GM18870 (cell line): ENCODE results near the gene FRRS1.

ENCODE experiments used
- ATAC-seq: cut with Tn5 transposase; IDR thresholded peaks from one replicate; pipeline ENCODE4 v1.9.1; 2021; ENCODE audit warnings: moderate library complexity; ENCODE audit not compliant: unreplicated experiment

Gene FRRS1

DNA sequence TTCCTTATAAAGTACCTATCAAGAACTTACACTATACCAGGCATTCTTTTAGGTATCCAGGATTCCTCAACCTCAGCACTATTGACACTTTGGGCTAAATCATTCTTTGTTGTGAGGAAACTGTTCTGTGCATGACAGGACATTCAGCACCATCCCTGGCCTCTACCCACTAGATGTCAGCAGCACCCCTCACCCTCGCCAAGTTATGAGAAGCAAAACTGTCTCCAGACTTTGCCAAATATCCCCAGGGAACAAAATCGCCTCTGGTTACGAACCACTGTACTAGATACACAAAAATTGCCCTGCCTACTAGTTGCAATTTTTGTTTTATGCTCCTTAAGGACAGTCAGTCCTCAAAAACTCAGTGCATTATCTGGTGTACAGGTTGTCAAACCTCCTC lies 84.9 kb downstream of the FRRS1 start:
- no peak for ATAC-seq

DNA sequence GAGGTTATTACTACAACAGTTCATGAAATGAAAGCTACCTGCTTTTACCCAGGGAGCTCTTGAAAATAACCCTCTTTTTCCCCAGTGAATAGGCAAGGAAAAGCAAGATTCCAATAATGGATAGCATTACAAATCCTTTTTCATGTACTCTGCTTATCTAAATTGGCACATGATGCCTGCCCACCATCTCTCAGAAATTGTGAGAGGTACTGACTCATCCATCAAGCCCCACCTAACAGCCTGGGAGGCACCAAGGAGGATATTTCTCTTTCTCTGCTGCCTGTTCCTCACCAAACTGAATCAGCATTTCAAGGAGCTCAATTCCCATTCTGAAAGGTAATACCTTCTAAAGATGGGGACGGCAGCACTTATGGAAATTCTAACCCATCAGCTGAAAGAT lies 86.2 kb downstream of the FRRS1 start:
- ATAC-seq, result no peak

DNA sequence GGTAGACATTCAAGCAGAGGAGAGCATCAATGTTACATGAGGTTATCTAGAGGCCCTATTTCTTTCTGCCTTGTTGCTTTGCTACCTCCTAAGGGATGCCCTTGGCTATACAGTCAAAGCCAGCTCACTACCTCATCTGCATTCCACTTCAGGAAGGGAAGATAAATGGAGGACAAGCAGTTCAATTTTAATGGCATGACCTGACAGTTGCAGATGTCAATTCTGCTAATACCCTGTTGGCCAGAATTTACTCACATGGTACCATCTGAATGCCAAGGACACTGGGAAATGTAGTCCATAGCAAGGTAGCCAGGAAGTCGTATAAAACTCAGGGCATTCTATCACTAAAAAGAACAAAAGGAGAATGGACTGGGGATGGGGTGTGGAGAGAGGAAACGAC lies 89.0 kb downstream of the FRRS1 start:
- no peak for ATAC-seq

DNA sequence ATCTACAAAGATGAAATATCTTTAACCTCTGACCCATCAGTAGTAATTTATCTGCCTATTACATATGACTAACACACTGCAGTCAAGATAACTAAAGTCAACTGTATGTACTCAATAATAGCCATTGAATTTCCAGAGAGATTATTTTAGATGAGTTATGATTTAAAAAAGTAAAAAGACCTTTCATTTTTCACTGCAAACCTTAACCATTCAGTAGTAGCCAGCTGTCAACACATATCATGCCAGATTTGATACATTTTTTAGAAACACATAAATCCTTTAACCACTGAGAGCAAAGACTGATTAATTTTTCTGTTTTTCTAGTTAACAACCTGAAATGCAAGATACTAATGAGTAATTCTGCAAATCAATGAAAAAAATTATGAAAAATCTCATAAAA lies 89.6 kb downstream of the FRRS1 start:
- no peak for ATAC-seq

DNA sequence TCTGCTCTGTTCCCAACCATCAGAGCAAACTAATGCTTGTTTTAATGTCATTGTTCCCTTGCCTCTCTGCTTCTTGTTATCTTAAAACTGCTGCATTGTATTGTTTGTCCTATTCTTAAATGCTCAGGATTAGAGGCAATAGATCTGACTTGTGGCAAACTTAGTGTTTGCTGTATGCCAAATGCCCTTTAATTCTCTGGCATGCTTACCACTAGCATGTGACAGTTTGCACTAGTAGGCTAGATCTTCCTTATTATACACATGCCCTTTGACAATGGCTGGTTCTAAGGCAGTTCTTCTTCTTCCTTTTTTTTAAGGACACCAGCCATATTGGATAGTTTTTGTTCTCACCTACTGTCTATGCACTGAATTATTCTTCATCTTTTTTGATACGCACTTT lies 90.4 kb downstream of the FRRS1 start:
- no peak for ATAC-seq

DNA sequence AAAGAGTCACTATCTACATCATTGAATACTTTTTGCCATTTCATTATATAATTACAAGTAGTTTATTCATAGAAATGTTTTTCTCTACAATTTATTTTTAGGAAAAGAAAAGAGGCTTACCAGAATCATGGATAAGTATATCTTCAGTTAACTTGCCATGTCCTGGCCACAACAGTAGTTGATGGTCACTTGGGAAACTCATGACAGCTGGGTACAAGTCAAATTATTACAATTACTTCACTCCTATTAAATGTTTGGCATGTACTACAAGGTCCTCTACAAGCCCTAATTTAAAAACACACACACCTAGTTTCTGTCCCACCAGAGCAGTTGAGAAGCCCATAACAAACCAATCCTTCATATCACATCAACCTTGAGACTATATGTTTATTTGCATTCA lies 91.1 kb downstream of the FRRS1 start:
- no peak for ATAC-seq

DNA sequence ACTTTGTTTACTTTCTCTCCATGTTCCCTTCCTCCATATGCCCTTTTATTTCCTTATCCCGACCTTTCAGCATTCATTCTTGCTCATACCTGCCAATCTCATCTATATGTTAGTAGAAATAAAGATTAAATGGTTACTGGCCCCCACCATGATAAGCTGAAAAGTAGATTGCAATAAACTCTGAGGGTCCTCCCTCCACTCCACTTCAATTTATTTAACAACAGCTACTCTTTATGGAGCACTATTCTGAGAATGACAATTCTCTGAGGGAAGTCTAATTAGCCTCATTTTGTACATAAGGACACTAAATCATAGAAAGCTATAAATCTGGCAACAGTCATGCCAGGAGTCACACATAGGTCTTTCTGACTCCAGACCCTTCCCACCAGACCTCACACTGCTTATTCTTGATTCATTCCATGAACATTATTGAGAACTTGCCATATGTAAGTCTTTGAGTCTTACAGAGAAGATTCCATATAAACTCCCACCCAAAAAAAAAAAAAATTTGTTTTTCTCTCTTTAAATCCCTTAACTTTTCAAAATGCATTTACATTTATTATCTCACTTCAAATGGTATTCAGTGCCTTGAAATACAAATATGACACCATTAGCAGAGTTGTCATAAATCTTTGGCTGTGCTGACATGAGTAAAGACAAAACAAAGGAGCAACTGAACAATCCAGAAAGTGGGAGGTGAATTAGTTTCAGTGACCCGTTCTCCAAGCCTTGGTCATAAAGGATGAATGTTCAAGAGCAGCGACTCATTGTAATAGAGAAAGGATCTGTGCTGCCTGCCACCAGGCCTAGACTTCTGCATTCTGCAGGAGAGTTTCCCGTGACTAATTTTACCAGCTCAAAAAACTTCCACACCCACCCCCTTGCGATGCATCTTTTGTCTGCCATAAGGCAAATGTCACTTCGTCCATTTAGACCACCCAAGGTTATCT lies 92.0 kb downstream of the FRRS1 start:
- ATAC-seq, result no peak

DNA sequence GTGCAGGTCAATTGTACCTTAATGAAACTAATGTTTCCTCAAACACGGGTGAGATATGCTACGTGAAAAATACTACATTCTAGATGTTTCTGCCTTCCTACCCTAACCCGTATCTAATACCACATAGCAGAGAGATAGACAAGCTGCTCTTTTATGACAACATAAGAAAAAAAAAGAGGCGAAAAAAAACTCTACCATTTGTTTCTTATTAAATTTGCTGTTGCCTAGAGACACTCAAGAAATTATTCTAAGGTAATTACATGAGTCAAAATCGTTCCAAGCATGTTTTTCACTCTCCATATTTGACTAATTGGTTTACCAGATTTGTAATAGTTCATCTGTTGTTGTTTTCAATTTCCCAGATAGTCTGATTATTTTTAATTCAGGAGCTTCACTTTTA lies 93.1 kb downstream of the FRRS1 start:
- ATAC-seq, result no peak

DNA sequence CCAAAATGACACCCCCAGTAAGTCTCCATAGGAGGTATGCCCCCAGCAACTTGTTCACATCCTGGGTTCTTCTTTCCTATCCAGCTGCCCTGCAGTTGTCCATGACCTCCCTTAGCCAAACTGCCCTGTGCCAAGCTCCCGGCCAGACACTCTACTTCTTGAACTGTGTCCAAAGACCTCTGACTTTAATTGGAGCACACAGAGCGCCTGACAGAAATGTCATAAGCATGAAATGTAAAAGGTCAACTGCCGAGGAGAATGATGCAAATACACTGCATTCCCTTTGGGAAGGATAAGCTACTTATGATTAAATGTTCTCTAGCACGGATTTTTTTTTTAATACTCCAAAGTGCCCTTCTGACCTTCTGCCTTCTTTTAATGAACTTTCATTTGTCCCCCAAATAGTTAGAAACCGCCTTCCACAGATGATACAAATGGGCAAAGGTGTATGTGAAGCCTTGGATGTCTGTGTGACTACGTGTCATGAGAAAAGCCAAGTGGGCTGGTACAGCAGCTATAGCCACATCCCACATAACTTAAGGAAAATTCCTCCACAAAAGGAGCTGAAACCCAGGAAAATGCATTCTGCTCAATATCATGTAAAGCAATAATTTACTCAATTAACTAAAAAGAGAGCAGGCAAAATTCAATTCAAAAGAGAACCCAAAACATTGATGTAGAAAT lies 93.8 kb downstream of the FRRS1 start:
- ATAC-seq, result no peak

DNA sequence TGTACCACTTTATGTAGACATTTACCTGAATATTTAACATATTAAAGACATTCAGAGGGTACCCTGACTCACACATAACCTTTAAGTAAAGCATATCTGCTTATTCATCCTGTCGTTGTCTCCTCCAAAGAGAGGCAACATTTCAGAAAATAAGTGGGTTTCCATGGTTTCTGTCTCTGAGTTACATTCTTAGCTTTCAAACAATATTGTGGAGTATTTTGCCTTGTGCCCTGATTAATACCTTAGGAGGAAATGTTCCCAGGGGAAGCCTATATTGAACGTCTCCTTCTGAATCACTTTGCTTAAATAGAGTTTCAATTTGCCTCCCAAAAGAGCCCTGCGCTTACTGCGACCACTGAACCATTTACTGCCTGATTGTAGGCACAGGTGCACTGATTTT lies 94.4 kb downstream of the FRRS1 start:
- ATAC-seq, result no peak

DNA sequence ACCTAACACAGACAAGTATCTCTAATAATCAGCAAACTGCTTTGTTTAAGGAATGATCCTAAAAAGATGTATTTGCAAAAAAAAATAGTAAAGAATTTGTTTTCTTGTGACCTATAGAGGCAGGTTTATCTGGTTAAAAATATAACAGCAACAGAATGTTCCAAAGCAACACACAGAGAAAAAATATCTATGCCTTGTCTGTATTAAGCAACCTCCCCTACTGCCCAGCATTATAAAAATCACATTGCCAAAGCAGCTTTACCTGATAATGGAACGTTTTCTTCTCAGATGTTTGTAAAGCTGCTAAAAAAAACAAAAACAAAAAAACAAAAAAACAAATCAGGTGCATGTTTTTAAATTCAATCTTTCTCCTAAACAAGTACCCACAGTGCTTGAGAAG lies 95.9 kb downstream of the FRRS1 start:
- no peak for ATAC-seq

DNA sequence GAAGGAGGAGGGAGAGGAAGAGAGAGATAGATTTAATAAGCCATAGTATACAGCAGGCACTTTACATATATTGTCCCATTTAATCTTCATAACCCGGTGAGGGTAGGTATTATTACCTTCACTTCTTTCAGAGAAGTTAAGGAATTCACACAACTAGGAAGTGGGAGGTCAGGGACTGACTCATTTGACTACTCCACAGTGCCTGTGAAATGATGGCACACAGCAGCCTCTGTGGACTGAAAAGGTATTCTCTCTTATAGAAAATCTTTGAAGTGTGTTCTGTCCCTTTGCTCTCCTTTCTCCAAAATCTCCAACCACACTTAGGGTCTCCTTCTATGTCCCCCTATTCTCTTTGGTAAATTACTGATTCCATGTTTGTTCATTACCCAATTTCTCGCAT lies 96.6 kb downstream of the FRRS1 start:
- no peak for ATAC-seq

DNA sequence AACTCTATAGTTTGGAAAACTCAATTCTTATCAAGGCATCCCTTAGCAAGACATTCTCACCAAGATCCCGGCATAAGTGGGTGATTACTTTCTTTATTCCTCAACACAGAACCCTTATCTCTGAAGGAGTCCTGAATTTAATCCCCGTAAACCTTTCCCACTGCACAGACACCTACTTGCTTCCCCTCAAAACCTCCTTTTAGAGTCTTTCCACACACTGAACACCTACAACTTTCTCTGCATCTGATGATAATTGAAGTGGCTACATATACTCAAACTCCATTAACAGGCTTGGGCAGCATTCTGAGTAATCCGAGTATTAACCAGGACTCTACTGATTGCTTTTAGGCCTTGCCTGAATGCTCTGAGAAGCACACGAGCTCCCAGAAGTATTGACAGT lies 97.1 kb downstream of the FRRS1 start:
- no peak for ATAC-seq

DNA sequence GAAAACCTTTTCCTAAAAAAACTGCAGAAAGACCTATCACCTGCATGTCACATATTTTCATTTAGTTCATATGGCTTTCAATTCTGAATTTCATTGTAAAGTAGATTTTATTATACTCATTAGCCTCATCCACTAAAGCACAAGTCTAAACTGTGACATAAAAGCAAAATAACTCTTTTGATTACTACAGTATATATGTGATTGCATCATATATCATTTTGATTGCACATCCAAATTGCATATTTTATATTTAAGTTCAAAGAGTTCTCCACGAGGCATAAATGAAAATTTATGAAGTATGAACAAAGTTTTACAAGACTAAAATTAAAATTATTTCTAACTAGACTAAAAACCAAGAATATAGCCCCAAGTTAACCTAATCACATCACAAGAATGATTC lies 101.2 kb downstream of the FRRS1 start:
- ATAC-seq, result no peak

DNA sequence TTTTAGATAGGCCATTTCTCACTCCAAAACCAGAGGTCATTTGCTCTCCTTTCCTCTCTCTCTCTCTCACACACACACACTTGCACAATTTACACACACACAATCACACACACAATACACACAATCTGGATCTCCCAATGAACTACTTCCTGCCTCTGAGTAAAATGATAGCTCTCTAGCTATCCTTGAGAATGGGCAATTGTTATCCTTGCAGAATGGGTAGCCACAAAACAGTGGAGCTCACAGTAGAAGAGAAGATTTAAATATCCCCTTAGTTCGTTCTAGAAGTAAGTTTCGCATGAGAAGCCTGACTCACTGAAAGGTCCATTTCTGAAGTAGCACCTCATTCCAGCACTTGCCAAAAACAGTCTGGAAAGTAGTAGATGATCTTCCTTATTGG lies 102.9 kb downstream of the FRRS1 start:
- ATAC-seq, result no peak

DNA sequence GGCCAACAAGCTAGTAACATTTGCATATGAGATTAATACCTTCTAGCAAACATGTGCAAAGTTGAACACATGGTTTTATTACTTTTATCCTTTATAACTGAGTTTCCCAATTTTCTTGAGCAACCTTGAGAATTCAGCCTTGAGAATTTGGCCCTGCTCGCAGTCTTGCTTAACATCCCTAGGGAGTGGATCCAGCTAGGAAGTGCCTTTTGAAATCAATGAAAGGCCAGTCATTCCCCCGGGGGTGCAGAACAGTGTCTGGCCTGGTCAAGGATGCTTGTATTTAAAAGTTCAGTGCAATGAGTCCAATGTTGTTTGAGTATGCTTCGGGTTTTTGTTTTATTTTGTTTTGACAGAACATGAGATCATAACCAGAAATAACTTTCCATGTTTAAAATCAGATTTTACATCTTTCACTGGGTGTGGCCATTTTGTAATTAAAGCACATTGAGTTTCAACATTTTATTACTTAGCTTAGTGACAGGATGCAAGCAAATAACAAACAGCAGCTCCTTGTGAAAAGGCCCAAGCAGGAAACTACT lies 103.8 kb downstream of the FRRS1 start:
- ATAC-seq, result no peak

DNA sequence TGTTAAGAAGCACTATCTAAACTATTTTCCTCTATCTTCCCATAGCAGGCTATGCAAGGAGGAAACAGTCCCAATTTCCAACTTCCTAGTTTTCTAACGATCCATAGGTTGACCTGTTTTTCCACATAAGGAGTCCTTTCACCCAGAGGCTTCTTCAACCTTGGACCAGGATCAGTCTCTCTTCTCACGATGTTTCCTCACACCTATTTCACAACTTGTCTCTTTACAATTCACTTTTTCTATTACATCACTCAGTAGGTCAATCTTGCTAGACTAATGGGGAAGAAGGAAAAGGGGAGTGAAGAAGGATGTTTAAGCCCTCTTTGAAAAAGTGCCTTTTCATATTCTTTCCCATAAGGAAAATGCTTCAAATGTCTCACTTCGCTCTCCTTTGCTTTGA lies 104.7 kb downstream of the FRRS1 start:
- no peak for ATAC-seq

DNA sequence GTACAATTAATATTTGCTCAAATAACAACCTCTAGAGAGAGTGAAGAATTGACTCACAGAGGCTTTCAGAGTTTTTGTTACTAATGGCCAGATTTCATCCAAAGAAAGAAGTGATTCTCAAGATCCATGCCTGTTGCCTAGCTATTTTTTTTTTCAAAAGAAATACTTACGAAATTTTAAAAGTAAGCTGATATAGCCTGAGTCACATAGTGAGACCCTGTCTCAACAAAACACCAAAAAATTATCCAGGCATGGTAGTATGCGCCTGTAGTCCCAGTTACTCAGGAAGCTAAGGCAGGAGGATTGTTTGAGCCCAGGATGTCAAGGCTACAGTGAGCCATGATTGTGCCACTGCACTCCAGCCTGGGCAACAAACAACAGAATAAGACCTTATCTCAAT lies 105.9 kb downstream of the FRRS1 start:
- ATAC-seq, result no peak

DNA sequence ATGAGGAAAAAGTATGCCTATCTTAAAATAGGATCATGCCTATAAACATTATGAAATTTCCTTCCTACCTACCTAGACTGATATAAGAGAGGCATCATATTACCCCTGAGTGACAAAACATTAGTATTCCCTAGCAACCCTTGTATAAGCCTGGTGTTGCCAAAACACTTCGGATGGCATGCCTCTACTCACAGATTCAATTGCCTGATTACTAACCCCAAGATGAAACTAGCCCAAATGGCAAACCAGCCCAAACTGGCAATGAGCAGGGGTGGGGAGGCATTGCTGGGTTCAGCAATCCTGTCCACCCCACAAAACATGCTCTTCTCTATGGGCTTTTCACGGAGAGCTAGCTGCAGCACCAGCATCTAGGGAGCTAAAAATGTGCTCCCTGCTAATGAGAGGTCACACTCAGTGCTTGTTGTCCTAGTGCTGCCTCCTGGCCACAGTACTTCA lies 106.7 kb downstream of the FRRS1 start:
- ATAC-seq, result no peak
